ENCODE measurements around the gene NPM1. TPM values are rescaled to one million over a fixed set of nuclear protein-coding genes. Genes with fewer than 3 reads are reported as not detected.

NPM1 gene
- total and polyA plus RNA-seq, 2 of the 13 experiments (the other 11 are each of a cell fraction or from before 2014, with no cell fraction given) = 2,047 to 3,353 TPM

DNA sequence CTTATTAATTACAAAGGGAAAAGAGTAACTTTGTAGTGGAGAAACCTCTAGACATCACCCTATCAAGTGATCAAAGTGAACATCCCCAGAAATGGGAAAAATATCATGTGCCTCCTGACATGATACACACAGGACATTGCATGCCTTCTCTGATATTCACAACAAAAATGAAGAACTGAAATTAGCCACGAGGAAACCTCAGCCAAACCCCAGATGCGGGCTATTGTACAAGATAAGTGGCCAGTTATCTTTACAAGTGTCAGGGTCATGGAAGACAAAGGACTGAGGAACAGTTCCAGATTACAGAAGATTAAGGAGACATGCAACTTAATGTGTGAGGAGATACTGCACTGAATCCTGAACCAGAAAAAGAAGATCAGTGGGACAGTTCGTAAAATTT, 23.8 kb upstream of the NPM1 start:
- BruUV-seq (replicated peaks) = no TSS peak
- H3K79me2 ChIP-seq (ENCODE audit: insufficient read depth, low read length) = no peaks in the 10 kb centered on the region
- intact Hi-C loops (cut with micrococcal nuclease; ENCODE audit: unreplicated experiment) = no loop called here
- H3K36me3 ChIP-seq (replicated peaks in 1 of 2; ENCODE audit: control insufficient read depth in 1 of 2, insufficient read depth in 2 of 2, low read length in 2 of 2) = no peaks in the 10 kb centered on the region
- no peak for ATAC-seq
- H3K27me3 ChIP-seq (ENCODE audit: control insufficient read depth in 1 of 2, insufficient read depth in 2 of 2, low read length in 2 of 2) = no peaks in the 10 kb centered on the region; a peak in 3 of 5 replicates
- FAIRE-seq = no peak
- H2AFZ ChIP-seq (ENCODE audit: low read length) = no peak overlapping the region
- H3K9ac ChIP-seq (ENCODE audit: insufficient read depth, low read depth, low read length) = no peak overlapping the region
- no peak overlapping the region for H3K4me2 ChIP-seq (ENCODE audit: low read depth, low read length)
- ChIA-PET CTCF (ENCODE audit: low intra/inter-chr PET ratio, low total read pairs) (no interaction called here), POLR2A (no interaction called here)
- no peaks in the 10 kb centered on the region for H4K20me1 ChIP-seq (ENCODE audit: insufficient read depth, low read length)
- no peak overlapping the region for H3K4me3 ChIP-seq (replicated peaks in 1 of 3; ENCODE audit: insufficient read depth in 1 of 3, low read depth in 2 of 3, low read length in 3 of 3)
- no peak overlapping the region for H3K27ac ChIP-seq (ENCODE audit: extremely low read length, insufficient read depth, low read length)
- 26% methylated on average over 3 of the region's 3 CpGs for WGBS (ENCODE audit: low lambda C conversion rate)
- H3K4me1 ChIP-seq (ENCODE audit: insufficient read depth, low read length) = no peaks in the 10 kb centered on the region
- DNase-seq (ENCODE audit: low spot score) = no peak
- TF ChIP-seq ZNF609 (CRISPR knock-in tag; IDR thresholded peaks at IDR 0.05; ENCODE audit: borderline replicate concordance) (no peak), FOXJ3 (CRISPR knock-in tag; IDR thresholded peaks at IDR 0.05; ENCODE audit: borderline replicate concordance) (no peak), TRIM24 (CRISPR knock-in tag; IDR thresholded peaks at IDR 0.05) (no peak), ZNF180 (CRISPR knock-in tag; IDR thresholded peaks at IDR 0.05; ENCODE audit: borderline replicate concordance, low read depth) (no peak), SKI (IDR thresholded peaks at IDR 0.05; ENCODE audit: partially characterized antibody) (no peak), HNRNPL (IDR thresholded peaks at IDR 0.05; ENCODE audit: low read depth, low read length) (no peak), NFE2L1 (CRISPR knock-in tag; IDR thresholded peaks at IDR 0.05; ENCODE audit: borderline replicate concordance) (no peak), KDM5B (CRISPR knock-in tag; IDR thresholded peaks at IDR 0.05; ENCODE audit: borderline replicate concordance) (no peak), SMAD3 (CRISPR knock-in tag; IDR thresholded peaks at IDR 0.05) (no peak), ZNF264 (CRISPR knock-in tag; IDR thresholded peaks at IDR 0.05) (no peak)
- TF ChIP-seq, protein P1, sequence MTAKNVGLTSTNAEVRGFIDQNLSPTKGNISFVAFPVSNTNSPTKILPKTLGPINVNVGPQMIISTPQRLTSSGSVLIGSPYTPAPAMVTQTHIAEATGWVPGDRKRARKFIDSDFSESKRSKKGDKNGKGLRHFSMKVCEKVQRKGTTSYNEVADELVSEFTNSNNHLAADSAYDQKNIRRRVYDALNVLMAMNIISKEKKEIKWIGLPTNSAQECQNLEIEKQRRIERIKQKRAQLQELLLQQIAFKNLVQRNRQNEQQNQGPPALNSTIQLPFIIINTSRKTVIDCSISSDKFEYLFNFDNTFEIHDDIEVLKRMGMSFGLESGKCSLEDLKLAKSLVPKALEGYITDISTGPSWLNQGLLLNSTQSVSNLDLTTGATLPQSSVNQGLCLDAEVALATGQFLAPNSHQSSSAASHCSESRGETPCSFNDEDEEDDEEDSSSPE (CRISPR knock-in tag; IDR thresholded peaks at IDR 0.05) = no peak
- TF ChIP-seq, protein P2, sequence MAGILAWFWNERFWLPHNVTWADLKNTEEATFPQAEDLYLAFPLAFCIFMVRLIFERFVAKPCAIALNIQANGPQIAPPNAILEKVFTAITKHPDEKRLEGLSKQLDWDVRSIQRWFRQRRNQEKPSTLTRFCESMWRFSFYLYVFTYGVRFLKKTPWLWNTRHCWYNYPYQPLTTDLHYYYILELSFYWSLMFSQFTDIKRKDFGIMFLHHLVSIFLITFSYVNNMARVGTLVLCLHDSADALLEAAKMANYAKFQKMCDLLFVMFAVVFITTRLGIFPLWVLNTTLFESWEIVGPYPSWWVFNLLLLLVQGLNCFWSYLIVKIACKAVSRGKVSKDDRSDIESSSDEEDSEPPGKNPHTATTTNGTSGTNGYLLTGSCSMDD (CRISPR knock-in tag; IDR thresholded peaks at IDR 0.05) = no peak
- TF ChIP-seq, protein P3, sequence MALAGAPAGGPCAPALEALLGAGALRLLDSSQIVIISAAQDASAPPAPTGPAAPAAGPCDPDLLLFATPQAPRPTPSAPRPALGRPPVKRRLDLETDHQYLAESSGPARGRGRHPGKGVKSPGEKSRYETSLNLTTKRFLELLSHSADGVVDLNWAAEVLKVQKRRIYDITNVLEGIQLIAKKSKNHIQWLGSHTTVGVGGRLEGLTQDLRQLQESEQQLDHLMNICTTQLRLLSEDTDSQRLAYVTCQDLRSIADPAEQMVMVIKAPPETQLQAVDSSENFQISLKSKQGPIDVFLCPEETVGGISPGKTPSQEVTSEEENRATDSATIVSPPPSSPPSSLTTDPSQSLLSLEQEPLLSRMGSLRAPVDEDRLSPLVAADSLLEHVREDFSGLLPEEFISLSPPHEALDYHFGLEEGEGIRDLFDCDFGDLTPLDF (CRISPR knock-in tag; IDR thresholded peaks at IDR 0.05) = no peak
- in situ Hi-C loops (cut with HindIII; ENCODE audit: extremely low pct_ligation_motif_present, low pct_unique_long_range_greater_than_20kb) = no loop called here
- no peaks in the 10 kb centered on the region for H3K9me3 ChIP-seq (ENCODE audit: low read length)

Measured in HepG2 (cell line).